NB4 (cell line): ENCODE data around the gene SNX8.
"Not testable (repeated sequence)": the region's sequence is repeated elsewhere in the genome, so short reads cannot be mapped to it uniquely, and the experiment has no call there.

Source experiments
- DNase-seq: peaks from one replicate; pipeline ENCODE4 v3.0.0; 2010; ENCODE audit warnings: low read depth
- H3K4me3 ChIP-seq: one replicate; pipeline ENCODE4 v1.5.1; 2011; ENCODE audit warnings: mild to moderate bottlenecking, low read depth, low read length, moderate library complexity
- CTCF ChIP-seq: IDR thresholded peaks from one replicate; pipeline ENCODE4 v1.5.1; 2012; ENCODE audit warnings: low read depth, low read length
- MAX ChIP-seq: IDR thresholded peaks from 2 replicates; pipeline ENCODE4 v1.6.1; 2011; ENCODE audit warnings: low read depth, low read length
- MYC ChIP-seq: IDR thresholded peaks from 2 replicates; pipeline ENCODE4 v1.6.1; 2011; ENCODE audit warnings: low read depth, low read length
- POLR2A ChIP-seq: IDR thresholded peaks from 2 replicates; pipeline ENCODE4 v1.6.1; 2011; ENCODE audit warnings: mild to moderate bottlenecking; ENCODE audit not compliant: insufficient read length; ENCODE audit errors: extremely low read depth

The SNX8 gene

DNA sequence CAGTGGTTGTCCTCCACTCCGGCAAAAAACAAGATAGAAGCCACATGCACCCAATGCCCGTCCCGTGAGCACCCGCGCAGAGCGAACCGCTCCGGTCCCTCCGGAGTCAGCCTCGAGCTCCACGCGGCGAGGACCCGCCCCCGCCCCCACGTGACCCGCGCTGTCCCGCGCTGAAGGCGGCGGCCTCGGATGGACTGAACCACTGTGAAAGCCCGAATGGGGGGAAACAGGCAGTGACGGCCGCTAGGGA lies 39.6 kb upstream of the SNX8 start:
- peak; percentile 96 for DNase-seq
- TF ChIP-seq POLR2A, result peak; percentile 95
- TF ChIP-seq MYC, result peak; percentile 99
- TF ChIP-seq MAX, result peak; percentile 99
- no peak for TF ChIP-seq CTCF
- peak overlapping the region; percentile 97 for H3K4me3 ChIP-seq

GRCh38 chr7:2353113-2353935 lies 39.1 kb upstream of the SNX8 start:
- H3K4me3 ChIP-seq, result peak overlapping the region; percentile 97
- no peak for TF ChIP-seq MYC
- no peak for DNase-seq

GRCh38 chr7:2350861-2351260 lies 36.6 kb upstream of the SNX8 start:
- no peak overlapping the region for H3K4me3 ChIP-seq
- no peak for TF ChIP-seq POLR2A
- no peak for TF ChIP-seq MYC
- no peak for TF ChIP-seq MAX
- no peak for TF ChIP-seq CTCF
- DNase-seq, result peak; percentile 69

- DNase-seq, result no peak
- no peak for TF ChIP-seq POLR2A
- no peak for TF ChIP-seq MAX
- no peak for TF ChIP-seq MYC
- no peak overlapping the region for H3K4me3 ChIP-seq
These were observed 35.8 kb upstream of the SNX8 start for GRCh38 chr7:2350055-2350454.

DNA sequence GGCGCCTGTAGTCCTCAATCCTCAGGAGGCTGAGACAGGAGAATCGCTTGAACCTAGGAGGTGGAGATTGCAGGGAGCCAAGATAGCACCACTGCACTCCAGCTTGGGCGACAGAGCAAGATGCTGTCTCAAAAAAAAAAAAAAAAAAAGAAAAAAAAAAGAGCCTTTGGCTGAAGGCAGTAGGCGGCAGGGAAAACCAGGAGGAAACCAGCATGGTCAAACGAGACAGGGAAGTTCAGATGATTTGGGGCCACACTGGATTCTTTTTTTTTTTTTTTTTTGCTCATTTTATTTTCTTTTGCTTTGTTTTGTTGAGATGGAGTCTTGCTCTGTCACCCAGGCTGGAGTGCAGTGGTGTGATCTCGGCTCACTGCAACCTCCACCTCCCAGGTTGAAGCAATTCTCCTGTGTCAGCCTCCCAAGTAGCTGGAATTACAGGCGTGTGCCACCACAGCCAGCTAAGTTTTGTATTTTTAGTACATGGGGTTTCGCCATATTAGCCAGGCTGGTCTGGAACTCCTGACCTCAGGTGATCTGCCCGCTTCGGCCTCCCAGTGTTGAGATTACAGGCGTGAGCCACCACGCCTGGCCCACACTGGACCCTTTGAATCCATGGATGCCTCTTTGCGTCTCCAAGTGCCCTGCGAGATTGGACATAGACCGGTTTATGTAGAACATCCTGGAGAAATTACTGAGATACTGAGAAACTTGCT lies 33.3 kb upstream of the SNX8 start:
- DNase-seq, result not testable (repeated sequence)

GRCh38 chr7:2336626-2337299 lies 22.5 kb upstream of the SNX8 start:
- H3K4me3 ChIP-seq, result no peak overlapping the region
- TF ChIP-seq MYC (no peak), MAX (no peak), CTCF (no peak), POLR2A (no peak)
- no peak for DNase-seq

More for the DNA sequence above, 33.3 kb upstream of the SNX8 start:
- H3K4me3 ChIP-seq, result not testable (repeated sequence)

- not testable (repeated sequence) for DNase-seq, H3K4me3 ChIP-seq
These were observed 18.5 kb upstream of the SNX8 start for GRCh38 chr7:2332606-2333231.
